ENCODE results near the gene TMPRSS11A.

TMPRSS11A gene

GRCh38 chr4:67963356-67963755 is at the start of gene TMPRSS11A:
Gene TMPRSS11A, minus strand, starts transcription at chr4:67963493. Its CDS starts 100 bp downstream, at chr4:67963393.
- Histone ChIP-seq H3K4me3 (ENCODE audit: low read length in 2 of 2) (no peak within 1 kb of the TSS), H3K27me3 (ENCODE audit: control insufficient read depth in 2 of 2, insufficient read depth in 2 of 2, low read length in 2 of 2) (no peaks in the 10 kb centered on the region), H3K4me1 (ENCODE audit: control insufficient read depth in 2 of 2, insufficient read depth in 2 of 2, low read length in 2 of 2) (no peaks in the 10 kb centered on the region), H3K9ac (ENCODE audit: low read depth in 1 of 2, low read length in 2 of 2) (no peak within 1 kb of the TSS), H3K27ac (ENCODE audit: low read depth in 2 of 2, low read length in 2 of 2) (no peak within 1 kb of the TSS), H3K9me3 (ENCODE audit: control insufficient read depth in 2 of 2, low read length in 2 of 2) (no peaks in the 10 kb centered on the region), H3K36me3 (ENCODE audit: control insufficient read depth in 2 of 2, insufficient read depth in 2 of 2, low read length in 2 of 2) (no peaks in the 10 kb centered on the region)

DNA sequence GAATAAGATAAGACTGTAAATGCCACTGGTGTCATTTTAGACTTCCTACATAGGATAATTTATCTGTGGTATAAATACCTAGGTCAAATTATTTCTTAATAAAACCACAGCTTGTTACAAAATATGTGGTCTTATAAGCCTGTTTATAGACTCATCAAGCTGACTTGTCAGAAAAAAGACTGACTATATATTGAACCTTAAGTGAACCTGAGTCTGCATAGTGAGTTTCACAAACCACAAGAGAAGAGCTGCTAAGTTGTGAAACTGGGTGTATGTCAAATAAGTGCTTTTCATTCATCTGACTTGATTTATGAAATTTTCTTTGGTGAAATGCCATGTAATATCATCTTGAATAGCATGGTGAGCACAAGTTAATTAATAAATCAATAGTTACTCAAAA is 48.4 kb upstream of the TMPRSS11A start:
- no peak overlapping the region for H3K9ac ChIP-seq (ENCODE audit: low read depth in 1 of 2, low read length in 2 of 2)
- no peak overlapping the region for H3K27ac ChIP-seq (ENCODE audit: low read depth in 2 of 2, low read length in 2 of 2)
- no peaks in the 10 kb centered on the region for H3K4me1 ChIP-seq (ENCODE audit: control insufficient read depth in 2 of 2, insufficient read depth in 2 of 2, low read length in 2 of 2)
- H3K27me3 ChIP-seq (ENCODE audit: control insufficient read depth in 2 of 2, insufficient read depth in 2 of 2, low read length in 2 of 2): no peaks in the 10 kb centered on the region
- no peaks in the 10 kb centered on the region for H3K9me3 ChIP-seq (ENCODE audit: control insufficient read depth in 2 of 2, low read length in 2 of 2)
- H3K36me3 ChIP-seq (ENCODE audit: control insufficient read depth in 2 of 2, insufficient read depth in 2 of 2, low read length in 2 of 2): no peaks in the 10 kb centered on the region
- H3K4me3 ChIP-seq (ENCODE audit: low read length in 2 of 2): no peak overlapping the region

- Histone ChIP-seq H3K4me3 (ENCODE audit: low read length in 2 of 2) (no peak overlapping the region), H3K9ac (ENCODE audit: low read depth in 1 of 2, low read length in 2 of 2) (no peak overlapping the region), H3K27ac (ENCODE audit: low read depth in 2 of 2, low read length in 2 of 2) (no peak overlapping the region), H3K4me1 (ENCODE audit: control insufficient read depth in 2 of 2, insufficient read depth in 2 of 2, low read length in 2 of 2) (no peaks in the 10 kb centered on the region), H3K36me3 (ENCODE audit: control insufficient read depth in 2 of 2, insufficient read depth in 2 of 2, low read length in 2 of 2) (no peaks in the 10 kb centered on the region), H3K9me3 (ENCODE audit: control insufficient read depth in 2 of 2, low read length in 2 of 2) (no peaks in the 10 kb centered on the region), H3K27me3 (ENCODE audit: control insufficient read depth in 2 of 2, insufficient read depth in 2 of 2, low read length in 2 of 2) (no peaks in the 10 kb centered on the region)
Observed at GRCh38 chr4:68002906-68003305, 39.6 kb upstream of the TMPRSS11A start.

DNA sequence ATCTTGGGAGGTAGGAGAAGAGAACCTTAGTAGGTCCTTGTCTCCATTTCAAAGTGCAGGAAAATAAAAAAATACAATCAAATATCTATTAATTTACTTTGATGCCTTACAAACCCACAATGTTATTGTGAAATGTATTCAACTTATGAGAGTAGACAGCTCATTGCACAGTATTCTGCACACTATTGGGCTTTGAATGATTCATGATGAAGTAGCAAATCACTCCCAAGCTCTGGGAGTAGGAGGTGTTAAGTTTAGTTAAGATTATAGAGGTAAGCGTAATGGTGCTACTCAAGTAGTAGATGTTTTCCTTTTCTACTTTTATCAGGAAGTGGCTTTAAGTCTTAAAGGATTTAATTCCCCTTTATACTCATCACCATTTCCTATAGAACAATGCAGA is 32.8 kb upstream of the TMPRSS11A start:
- H3K4me3 ChIP-seq (ENCODE audit: low read length in 2 of 2): no peak overlapping the region
- no peaks in the 10 kb centered on the region for H3K9me3 ChIP-seq (ENCODE audit: control insufficient read depth in 2 of 2, low read length in 2 of 2)
- H3K9ac ChIP-seq (ENCODE audit: low read depth in 1 of 2, low read length in 2 of 2): no peak overlapping the region
- H3K36me3 ChIP-seq (ENCODE audit: control insufficient read depth in 2 of 2, insufficient read depth in 2 of 2, low read length in 2 of 2): no peaks in the 10 kb centered on the region
- H3K4me1 ChIP-seq (ENCODE audit: control insufficient read depth in 2 of 2, insufficient read depth in 2 of 2, low read length in 2 of 2): no peaks in the 10 kb centered on the region
- no peak overlapping the region for H3K27ac ChIP-seq (ENCODE audit: low read depth in 2 of 2, low read length in 2 of 2)
- no peaks in the 10 kb centered on the region for H3K27me3 ChIP-seq (ENCODE audit: control insufficient read depth in 2 of 2, insufficient read depth in 2 of 2, low read length in 2 of 2)

- Histone ChIP-seq H3K9me3 (ENCODE audit: control insufficient read depth in 2 of 2, low read length in 2 of 2) (no peaks in the 10 kb centered on the region), H3K4me1 (ENCODE audit: control insufficient read depth in 2 of 2, insufficient read depth in 2 of 2, low read length in 2 of 2) (no peaks in the 10 kb centered on the region), H3K9ac (ENCODE audit: low read depth in 1 of 2, low read length in 2 of 2) (no peak overlapping the region), H3K4me3 (ENCODE audit: low read length in 2 of 2) (no peak overlapping the region), H3K36me3 (ENCODE audit: control insufficient read depth in 2 of 2, insufficient read depth in 2 of 2, low read length in 2 of 2) (no peaks in the 10 kb centered on the region), H3K27ac (ENCODE audit: low read depth in 2 of 2, low read length in 2 of 2) (no peak overlapping the region), H3K27me3 (ENCODE audit: control insufficient read depth in 2 of 2, insufficient read depth in 2 of 2, low read length in 2 of 2) (no peaks in the 10 kb centered on the region)
Observed at GRCh38 chr4:67988991-67989390, 25.7 kb upstream of the TMPRSS11A start.

DNA sequence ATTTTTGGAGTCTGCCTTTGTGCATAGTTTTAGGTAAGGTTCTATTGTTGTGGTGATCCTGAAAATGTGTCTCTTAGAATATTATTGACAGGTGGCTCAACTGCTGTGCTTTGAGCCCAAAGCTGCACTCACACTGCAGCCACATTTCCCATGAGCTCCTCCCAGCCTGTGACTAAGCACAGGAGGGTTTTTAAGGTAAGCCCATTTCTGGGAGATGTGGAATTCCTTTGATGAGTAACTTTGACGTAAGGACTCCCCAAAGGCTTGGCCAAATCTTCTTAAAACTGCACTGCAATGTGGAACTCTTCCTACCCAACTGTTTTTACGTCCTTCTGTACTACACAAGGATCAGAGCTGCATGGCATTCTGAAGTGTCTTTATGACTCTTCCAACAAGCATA is 20.0 kb upstream of the TMPRSS11A start:
- Histone ChIP-seq H3K36me3 (ENCODE audit: control insufficient read depth in 2 of 2, insufficient read depth in 2 of 2, low read length in 2 of 2) (no peaks in the 10 kb centered on the region), H3K27me3 (ENCODE audit: control insufficient read depth in 2 of 2, insufficient read depth in 2 of 2, low read length in 2 of 2) (no peaks in the 10 kb centered on the region), H3K9me3 (ENCODE audit: control insufficient read depth in 2 of 2, low read length in 2 of 2) (no peaks in the 10 kb centered on the region), H3K4me1 (ENCODE audit: control insufficient read depth in 2 of 2, insufficient read depth in 2 of 2, low read length in 2 of 2) (no peaks in the 10 kb centered on the region), H3K9ac (ENCODE audit: low read depth in 1 of 2, low read length in 2 of 2) (no peak overlapping the region), H3K27ac (ENCODE audit: low read depth in 2 of 2, low read length in 2 of 2) (no peak overlapping the region), H3K4me3 (ENCODE audit: low read length in 2 of 2) (no peak overlapping the region)

GRCh38 chr4:67980512-67980911 is 17.2 kb upstream of the TMPRSS11A start:
- Histone ChIP-seq H3K4me1 (ENCODE audit: control insufficient read depth in 2 of 2, insufficient read depth in 2 of 2, low read length in 2 of 2) (no peaks in the 10 kb centered on the region), H3K9me3 (ENCODE audit: control insufficient read depth in 2 of 2, low read length in 2 of 2) (no peaks in the 10 kb centered on the region), H3K9ac (ENCODE audit: low read depth in 1 of 2, low read length in 2 of 2) (no peak overlapping the region), H3K27me3 (ENCODE audit: control insufficient read depth in 2 of 2, insufficient read depth in 2 of 2, low read length in 2 of 2) (no peaks in the 10 kb centered on the region), H3K36me3 (ENCODE audit: control insufficient read depth in 2 of 2, insufficient read depth in 2 of 2, low read length in 2 of 2) (no peaks in the 10 kb centered on the region), H3K27ac (ENCODE audit: low read depth in 2 of 2, low read length in 2 of 2) (no peak overlapping the region), H3K4me3 (ENCODE audit: low read length in 2 of 2) (no peak overlapping the region)

- Histone ChIP-seq H3K9me3 (ENCODE audit: control insufficient read depth in 2 of 2, low read length in 2 of 2) (no peaks in the 10 kb centered on the region), H3K9ac (ENCODE audit: low read depth in 1 of 2, low read length in 2 of 2) (no peak overlapping the region), H3K4me1 (ENCODE audit: control insufficient read depth in 2 of 2, insufficient read depth in 2 of 2, low read length in 2 of 2) (no peaks in the 10 kb centered on the region), H3K36me3 (ENCODE audit: control insufficient read depth in 2 of 2, insufficient read depth in 2 of 2, low read length in 2 of 2) (no peaks in the 10 kb centered on the region), H3K4me3 (ENCODE audit: low read length in 2 of 2) (no peak overlapping the region), H3K27ac (ENCODE audit: low read depth in 2 of 2, low read length in 2 of 2) (no peak overlapping the region), H3K27me3 (ENCODE audit: control insufficient read depth in 2 of 2, insufficient read depth in 2 of 2, low read length in 2 of 2) (no peaks in the 10 kb centered on the region)
Observed at GRCh38 chr4:67973608-67974007, 10.3 kb upstream of the TMPRSS11A start.

DNA sequence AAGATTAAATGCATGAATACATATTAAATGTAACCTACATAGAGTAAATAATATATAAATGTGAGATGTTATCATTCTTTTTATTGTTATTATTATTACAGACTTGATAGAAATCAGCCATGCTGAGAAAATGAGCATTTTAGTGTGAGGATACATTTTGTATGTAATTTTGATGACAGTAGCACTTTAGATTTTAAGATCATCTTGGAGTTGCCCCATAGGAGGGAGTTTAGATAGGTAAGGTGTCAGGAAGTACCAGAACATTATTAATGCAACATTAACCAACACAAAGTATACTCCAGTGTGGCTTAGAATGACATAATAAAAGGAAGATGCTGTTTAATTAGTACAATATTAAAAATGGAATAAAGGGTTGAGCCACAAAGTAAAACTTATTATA is 8.4 kb downstream of the TMPRSS11A start:
- Histone ChIP-seq H3K9ac (ENCODE audit: low read depth in 1 of 2, low read length in 2 of 2) (no peak overlapping the region), H3K27me3 (ENCODE audit: control insufficient read depth in 2 of 2, insufficient read depth in 2 of 2, low read length in 2 of 2) (no peaks in the 10 kb centered on the region), H3K9me3 (ENCODE audit: control insufficient read depth in 2 of 2, low read length in 2 of 2) (no peaks in the 10 kb centered on the region), H3K36me3 (ENCODE audit: control insufficient read depth in 2 of 2, insufficient read depth in 2 of 2, low read length in 2 of 2) (no peaks in the 10 kb centered on the region), H3K4me1 (ENCODE audit: control insufficient read depth in 2 of 2, insufficient read depth in 2 of 2, low read length in 2 of 2) (no peaks in the 10 kb centered on the region), H3K4me3 (ENCODE audit: low read length in 2 of 2) (no peak overlapping the region), H3K27ac (ENCODE audit: low read depth in 2 of 2, low read length in 2 of 2) (no peak overlapping the region)

DNA sequence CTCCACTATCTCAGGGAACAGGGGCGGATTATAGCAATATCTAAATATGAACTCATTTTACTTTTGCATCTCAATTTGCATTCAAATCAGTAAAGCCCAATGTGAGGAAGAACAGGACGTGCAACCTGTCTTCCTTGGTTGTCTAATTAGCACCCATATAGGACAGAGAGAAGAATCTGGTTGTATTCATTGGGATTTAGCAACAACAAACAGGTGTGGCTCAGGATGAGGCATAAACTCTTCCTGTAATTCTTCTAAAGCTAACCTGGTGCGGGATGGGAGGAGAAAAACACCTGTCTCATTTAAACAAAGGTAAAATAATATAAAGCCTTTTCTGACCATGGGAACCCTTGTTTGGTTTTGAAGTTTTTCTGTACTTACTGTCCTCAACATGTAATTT is 22.2 kb downstream of the TMPRSS11A start:
- H3K4me1 ChIP-seq (ENCODE audit: control insufficient read depth in 2 of 2, insufficient read depth in 2 of 2, low read length in 2 of 2): no peaks in the 10 kb centered on the region
- H3K9me3 ChIP-seq (ENCODE audit: control insufficient read depth in 2 of 2, low read length in 2 of 2): no peaks in the 10 kb centered on the region
- H3K9ac ChIP-seq (ENCODE audit: low read depth in 1 of 2, low read length in 2 of 2): no peak overlapping the region
- no peak overlapping the region for H3K27ac ChIP-seq (ENCODE audit: low read depth in 2 of 2, low read length in 2 of 2)
- no peak overlapping the region for H3K4me3 ChIP-seq (ENCODE audit: low read length in 2 of 2)
- H3K27me3 ChIP-seq (ENCODE audit: control insufficient read depth in 2 of 2, insufficient read depth in 2 of 2, low read length in 2 of 2): no peaks in the 10 kb centered on the region
- no peaks in the 10 kb centered on the region for H3K36me3 ChIP-seq (ENCODE audit: control insufficient read depth in 2 of 2, insufficient read depth in 2 of 2, low read length in 2 of 2)

GRCh38 chr4:67940506-67940905 is 22.8 kb downstream of the TMPRSS11A start:
- H3K9ac ChIP-seq (ENCODE audit: low read depth in 1 of 2, low read length in 2 of 2): no peak overlapping the region
- H3K27me3 ChIP-seq (ENCODE audit: control insufficient read depth in 2 of 2, insufficient read depth in 2 of 2, low read length in 2 of 2): no peaks in the 10 kb centered on the region
- H3K27ac ChIP-seq (ENCODE audit: low read depth in 2 of 2, low read length in 2 of 2): no peak overlapping the region
- no peaks in the 10 kb centered on the region for H3K9me3 ChIP-seq (ENCODE audit: control insufficient read depth in 2 of 2, low read length in 2 of 2)
- no peaks in the 10 kb centered on the region for H3K4me1 ChIP-seq (ENCODE audit: control insufficient read depth in 2 of 2, insufficient read depth in 2 of 2, low read length in 2 of 2)
- H3K36me3 ChIP-seq (ENCODE audit: control insufficient read depth in 2 of 2, insufficient read depth in 2 of 2, low read length in 2 of 2): no peaks in the 10 kb centered on the region
- no peak overlapping the region for H3K4me3 ChIP-seq (ENCODE audit: low read length in 2 of 2)
